ENCODE data around the gene TXNDC8.

The TXNDC8 gene

GRCh38 chr9:110276781-110277180, 60.9 kb downstream of the TXNDC8 start:
- DNase-seq: no peak

- no peak for DNase-seq
Measured at GRCh38 chr9:110270211-110270995, 67.3 kb downstream of the TXNDC8 start.

GRCh38 chr9:110266795-110267194, 70.9 kb downstream of the TXNDC8 start:
- DNase-seq: no peak

GRCh38 chr9:110261632-110262031, 76.0 kb downstream of the TXNDC8 start:
- DNase-seq: no peak

- no peak for DNase-seq
Measured at GRCh38 chr9:110260911-110261310, 76.8 kb downstream of the TXNDC8 start.

GRCh38 chr9:110259566-110259965, 78.1 kb downstream of the TXNDC8 start:
- no peak for DNase-seq

- DNase-seq: no peak
Measured at GRCh38 chr9:110258690-110259091, 79.0 kb downstream of the TXNDC8 start.

- no peak for DNase-seq
Measured at GRCh38 chr9:110257956-110258355, 79.7 kb downstream of the TXNDC8 start.

- DNase-seq: no peak
Measured at GRCh38 chr9:110257097-110257841, 80.4 kb downstream of the TXNDC8 start.

GRCh38 chr9:110256380-110257096, 81.1 kb downstream of the TXNDC8 start, which contains the start of gene TXN:
TSS of gene TXN (minus strand) at chr9:110256507. CDS start at chr9:110256435, 72 bp downstream.
- peak; percentile 76 for DNase-seq

GRCh38 chr9:110255463-110256379, 81.9 kb downstream of the TXNDC8 start:
- DNase-seq: peak; percentile 16

- peak; percentile 2 for DNase-seq
Measured at GRCh38 chr9:110255034-110255462, 82.6 kb downstream of the TXNDC8 start.

- no peak for DNase-seq
Measured at GRCh38 chr9:110254500-110254899, 83.2 kb downstream of the TXNDC8 start.

Data from activated CD4-positive, alpha-beta T cell treated with anti-CD3 and anti-CD28 coated beads, Interleukin-2, amount 50 U/mL, for 1 hour (primary cell).